ENCODE measurements around the gene CLRN3. TPM values are rescaled to one million over a fixed set of nuclear protein-coding genes. Genes with fewer than 3 reads are reported as not detected.

CLRN3 gene
- total and polyA plus RNA-seq, 2 of the 8 experiments (the other 6 are each of a cell fraction or from before 2014, with no cell fraction given) = not detected

DNA sequence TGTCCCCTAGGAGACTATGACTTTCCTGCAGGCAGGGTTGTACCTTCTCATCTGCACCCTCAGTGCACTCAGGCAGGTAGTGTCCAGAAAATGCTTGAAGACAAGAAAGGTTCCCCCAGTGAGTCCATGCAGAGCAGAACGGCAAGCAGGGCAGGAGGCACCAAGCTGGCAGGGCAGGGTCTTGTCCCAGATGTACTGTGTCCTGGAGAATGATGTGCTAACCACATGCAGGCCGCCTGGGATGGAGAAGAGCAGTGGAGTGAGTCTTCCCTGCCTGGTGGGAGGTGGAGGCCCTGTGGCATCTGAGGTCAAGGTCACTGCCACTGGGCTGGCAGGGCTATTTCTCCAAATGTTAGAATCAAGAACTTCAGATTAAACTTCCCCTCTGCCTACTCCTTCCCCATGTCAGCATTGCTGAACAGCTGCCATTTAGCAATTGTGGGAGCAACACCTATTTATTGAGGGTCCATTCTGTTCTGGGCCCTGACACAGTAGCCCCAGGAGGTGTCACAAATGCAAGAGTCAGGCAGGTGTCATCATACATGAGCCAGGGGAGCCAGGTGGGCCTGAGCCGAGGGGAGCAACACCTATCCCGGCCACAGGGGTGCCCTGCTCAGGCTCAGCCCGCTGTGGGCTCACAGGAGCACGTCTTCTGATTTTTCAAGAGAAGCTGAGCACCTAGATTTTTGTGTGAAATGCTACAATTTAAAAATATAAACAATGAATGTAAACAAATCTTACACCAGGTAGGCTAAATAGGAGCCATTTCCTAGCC lies 48.3 kb upstream of the CLRN3 start (continued):
- TF ChIP-seq, protein P1, sequence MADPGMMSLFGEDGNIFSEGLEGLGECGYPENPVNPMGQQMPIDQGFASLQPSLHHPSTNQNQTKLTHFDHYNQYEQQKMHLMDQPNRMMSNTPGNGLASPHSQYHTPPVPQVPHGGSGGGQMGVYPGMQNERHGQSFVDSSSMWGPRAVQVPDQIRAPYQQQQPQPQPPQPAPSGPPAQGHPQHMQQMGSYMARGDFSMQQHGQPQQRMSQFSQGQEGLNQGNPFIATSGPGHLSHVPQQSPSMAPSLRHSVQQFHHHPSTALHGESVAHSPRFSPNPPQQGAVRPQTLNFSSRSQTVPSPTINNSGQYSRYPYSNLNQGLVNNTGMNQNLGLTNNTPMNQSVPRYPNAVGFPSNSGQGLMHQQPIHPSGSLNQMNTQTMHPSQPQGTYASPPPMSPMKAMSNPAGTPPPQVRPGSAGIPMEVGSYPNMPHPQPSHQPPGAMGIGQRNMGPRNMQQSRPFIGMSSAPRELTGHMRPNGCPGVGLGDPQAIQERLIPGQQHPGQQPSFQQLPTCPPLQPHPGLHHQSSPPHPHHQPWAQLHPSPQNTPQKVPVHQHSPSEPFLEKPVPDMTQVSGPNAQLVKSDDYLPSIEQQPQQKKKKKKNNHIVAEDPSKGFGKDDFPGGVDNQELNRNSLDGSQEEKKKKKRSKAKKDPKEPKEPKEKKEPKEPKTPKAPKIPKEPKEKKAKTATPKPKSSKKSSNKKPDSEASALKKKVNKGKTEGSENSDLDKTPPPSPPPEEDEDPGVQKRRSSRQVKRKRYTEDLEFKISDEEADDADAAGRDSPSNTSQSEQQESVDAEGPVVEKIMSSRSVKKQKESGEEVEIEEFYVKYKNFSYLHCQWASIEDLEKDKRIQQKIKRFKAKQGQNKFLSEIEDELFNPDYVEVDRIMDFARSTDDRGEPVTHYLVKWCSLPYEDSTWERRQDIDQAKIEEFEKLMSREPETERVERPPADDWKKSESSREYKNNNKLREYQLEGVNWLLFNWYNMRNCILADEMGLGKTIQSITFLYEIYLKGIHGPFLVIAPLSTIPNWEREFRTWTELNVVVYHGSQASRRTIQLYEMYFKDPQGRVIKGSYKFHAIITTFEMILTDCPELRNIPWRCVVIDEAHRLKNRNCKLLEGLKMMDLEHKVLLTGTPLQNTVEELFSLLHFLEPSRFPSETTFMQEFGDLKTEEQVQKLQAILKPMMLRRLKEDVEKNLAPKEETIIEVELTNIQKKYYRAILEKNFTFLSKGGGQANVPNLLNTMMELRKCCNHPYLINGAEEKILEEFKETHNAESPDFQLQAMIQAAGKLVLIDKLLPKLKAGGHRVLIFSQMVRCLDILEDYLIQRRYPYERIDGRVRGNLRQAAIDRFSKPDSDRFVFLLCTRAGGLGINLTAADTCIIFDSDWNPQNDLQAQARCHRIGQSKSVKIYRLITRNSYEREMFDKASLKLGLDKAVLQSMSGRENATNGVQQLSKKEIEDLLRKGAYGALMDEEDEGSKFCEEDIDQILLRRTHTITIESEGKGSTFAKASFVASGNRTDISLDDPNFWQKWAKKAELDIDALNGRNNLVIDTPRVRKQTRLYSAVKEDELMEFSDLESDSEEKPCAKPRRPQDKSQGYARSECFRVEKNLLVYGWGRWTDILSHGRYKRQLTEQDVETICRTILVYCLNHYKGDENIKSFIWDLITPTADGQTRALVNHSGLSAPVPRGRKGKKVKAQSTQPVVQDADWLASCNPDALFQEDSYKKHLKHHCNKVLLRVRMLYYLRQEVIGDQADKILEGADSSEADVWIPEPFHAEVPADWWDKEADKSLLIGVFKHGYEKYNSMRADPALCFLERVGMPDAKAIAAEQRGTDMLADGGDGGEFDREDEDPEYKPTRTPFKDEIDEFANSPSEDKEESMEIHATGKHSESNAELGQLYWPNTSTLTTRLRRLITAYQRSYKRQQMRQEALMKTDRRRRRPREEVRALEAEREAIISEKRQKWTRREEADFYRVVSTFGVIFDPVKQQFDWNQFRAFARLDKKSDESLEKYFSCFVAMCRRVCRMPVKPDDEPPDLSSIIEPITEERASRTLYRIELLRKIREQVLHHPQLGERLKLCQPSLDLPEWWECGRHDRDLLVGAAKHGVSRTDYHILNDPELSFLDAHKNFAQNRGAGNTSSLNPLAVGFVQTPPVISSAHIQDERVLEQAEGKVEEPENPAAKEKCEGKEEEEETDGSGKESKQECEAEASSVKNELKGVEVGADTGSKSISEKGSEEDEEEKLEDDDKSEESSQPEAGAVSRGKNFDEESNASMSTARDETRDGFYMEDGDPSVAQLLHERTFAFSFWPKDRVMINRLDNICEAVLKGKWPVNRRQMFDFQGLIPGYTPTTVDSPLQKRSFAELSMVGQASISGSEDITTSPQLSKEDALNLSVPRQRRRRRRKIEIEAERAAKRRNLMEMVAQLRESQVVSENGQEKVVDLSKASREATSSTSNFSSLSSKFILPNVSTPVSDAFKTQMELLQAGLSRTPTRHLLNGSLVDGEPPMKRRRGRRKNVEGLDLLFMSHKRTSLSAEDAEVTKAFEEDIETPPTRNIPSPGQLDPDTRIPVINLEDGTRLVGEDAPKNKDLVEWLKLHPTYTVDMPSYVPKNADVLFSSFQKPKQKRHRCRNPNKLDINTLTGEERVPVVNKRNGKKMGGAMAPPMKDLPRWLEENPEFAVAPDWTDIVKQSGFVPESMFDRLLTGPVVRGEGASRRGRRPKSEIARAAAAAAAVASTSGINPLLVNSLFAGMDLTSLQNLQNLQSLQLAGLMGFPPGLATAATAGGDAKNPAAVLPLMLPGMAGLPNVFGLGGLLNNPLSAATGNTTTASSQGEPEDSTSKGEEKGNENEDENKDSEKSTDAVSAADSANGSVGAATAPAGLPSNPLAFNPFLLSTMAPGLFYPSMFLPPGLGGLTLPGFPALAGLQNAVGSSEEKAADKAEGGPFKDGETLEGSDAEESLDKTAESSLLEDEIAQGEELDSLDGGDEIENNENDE (IDR thresholded peaks at IDR 0.05; ENCODE audit: insufficient replicate concordance, low read length) = no peak
- TF ChIP-seq SP4 (IDR thresholded peaks at IDR 0.05; ENCODE audit: low read length) (no peak), TCF12 (IDR thresholded peaks at IDR 0.05; ENCODE audit: low read depth, low read length) (no peak)

All from H1 (cell line).